Stimulated activated CD8-positive, alpha-beta memory T cell treated with anti-CD3 and anti-CD28 coated beads, Interleukin-7, amount 100 ng/mL, for 24 hours (primary cell): ENCODE data around the gene DMRTC1.
"Not testable (repeated sequence)": the region's sequence is repeated elsewhere in the genome, so short reads cannot be mapped to it uniquely, and the experiment has no call there.

Experiments
- DNase-seq: peaks from one replicate; pipeline ENCODE4 v3.0.0-alpha.2; 2020; ENCODE audit warnings: low read depth

The DMRTC1 gene, protein sequence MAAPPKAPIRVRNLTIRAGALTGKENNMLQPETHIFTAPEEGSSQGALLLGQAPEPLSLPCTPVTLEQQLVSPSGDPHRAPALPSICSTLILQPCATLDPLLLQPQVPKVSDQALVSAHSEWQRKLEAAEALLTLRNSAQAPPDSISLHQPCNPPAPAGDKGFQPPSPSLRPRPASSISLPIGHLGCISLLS

DNA sequence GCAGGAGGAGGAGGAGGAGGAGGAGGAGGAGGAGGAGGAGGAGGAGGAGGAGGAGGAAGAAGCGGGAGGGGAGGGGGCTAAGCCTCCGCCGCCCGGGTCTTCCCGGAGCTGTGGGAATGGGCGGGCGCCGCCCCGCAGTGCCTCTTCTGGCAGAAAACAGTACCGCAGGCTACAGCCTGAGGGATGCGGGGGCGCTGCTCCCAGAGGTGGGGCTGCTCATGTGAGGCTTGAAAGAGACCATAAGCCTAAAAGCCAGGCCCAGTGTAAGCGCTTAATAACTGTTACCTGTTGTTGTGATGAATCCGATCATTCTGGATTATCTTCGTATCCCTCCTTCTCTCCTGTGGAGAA lies at the start of gene DMRTC1:
DMRTC1 (minus strand) TSS at position 19 of the 351 bp plus-strand sequence. CDS start 68,143 bp downstream, outside the sequence.
- DNase-seq = not testable (repeated sequence)

DNA sequence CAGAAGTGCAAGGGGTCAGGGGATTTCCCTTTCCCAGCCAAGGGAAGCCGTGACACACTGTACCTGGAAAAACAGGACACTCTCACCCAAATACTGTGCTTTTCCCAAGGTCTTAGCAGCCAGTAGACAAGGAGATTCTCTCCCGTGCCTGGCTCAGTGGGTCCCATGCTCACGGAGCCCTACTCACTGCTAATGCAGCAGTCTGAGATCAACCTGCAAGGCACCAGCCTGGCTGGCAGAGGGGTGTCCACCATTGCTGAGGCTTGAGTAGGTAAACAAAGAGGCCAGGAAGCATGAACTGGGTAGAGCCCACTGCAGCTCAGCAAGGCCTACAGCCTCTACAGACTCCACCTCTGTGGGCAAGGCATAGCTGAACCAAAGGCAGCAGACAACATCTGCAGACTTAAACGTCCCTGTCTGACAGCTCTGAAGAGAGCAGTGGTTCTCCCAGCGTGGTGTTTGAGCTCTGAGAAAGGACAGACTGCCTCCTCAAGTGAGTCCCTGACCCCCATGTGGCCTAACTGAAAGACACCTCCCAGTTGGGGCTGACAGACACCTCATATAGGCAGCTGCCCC lies 37.3 kb upstream of the DMRTC1 start:
- DNase-seq = not testable (repeated sequence)

DNA sequence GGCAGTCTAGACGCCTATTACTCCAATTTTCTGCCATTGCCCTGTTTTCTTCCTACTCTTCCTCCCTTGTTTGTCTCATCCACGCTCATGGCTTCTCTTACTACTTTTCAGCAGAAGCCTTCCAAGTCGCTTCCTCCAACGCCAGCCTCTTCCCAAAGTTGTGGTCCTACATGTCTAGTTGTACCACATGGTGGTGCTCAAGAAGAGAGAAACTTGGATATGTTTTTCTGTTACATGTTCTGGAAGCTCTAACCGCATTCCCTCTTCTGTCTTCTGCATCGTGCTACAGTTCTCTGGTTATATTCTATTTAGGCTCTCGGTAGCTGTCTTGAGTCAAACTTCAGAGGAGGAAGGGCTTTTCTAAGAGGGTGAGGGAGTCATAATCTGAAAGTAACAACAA lies 31.2 kb upstream of the DMRTC1 start:
- DNase-seq = not testable (repeated sequence)

DNA sequence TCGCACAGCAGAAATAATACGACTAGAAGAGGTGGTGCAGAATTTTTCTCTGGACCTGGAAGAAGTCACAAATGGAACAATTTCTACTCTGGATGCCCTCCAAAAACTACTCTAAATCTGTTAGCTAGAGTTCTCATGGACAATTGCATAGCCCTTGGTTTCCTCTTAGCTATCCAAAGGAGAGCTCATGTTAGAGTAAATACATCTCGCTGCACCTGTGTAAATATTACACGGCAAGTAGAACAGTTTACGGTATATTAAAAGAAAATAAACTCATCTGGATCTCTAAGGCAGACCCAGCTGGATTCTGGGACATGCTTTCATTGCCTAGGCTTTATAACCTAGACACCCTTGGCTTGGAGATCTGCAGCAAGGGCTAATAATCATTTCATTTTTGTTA lies 28.2 kb upstream of the DMRTC1 start:
- not testable (repeated sequence) for DNase-seq

DNA sequence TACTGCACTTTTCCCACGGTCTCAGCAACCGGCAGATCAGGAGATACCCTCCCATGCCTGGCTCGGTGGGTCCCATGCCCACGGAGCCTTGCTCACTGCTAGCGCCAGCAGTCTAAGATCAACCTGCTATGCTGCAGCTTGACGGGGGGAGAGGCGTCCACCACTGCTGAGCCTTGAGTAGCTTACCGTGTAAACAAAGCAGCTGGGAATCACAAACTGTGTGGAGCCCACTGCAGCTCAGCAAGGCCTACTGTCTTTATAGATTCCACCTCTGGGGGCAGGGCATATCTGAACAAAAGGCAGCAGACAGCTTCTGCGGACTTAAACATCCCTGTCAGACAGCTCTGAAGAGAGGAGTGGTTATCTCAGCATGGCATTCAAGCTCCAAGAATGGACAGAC lies 16.3 kb upstream of the DMRTC1 start:
- not testable (repeated sequence) for DNase-seq

DNA sequence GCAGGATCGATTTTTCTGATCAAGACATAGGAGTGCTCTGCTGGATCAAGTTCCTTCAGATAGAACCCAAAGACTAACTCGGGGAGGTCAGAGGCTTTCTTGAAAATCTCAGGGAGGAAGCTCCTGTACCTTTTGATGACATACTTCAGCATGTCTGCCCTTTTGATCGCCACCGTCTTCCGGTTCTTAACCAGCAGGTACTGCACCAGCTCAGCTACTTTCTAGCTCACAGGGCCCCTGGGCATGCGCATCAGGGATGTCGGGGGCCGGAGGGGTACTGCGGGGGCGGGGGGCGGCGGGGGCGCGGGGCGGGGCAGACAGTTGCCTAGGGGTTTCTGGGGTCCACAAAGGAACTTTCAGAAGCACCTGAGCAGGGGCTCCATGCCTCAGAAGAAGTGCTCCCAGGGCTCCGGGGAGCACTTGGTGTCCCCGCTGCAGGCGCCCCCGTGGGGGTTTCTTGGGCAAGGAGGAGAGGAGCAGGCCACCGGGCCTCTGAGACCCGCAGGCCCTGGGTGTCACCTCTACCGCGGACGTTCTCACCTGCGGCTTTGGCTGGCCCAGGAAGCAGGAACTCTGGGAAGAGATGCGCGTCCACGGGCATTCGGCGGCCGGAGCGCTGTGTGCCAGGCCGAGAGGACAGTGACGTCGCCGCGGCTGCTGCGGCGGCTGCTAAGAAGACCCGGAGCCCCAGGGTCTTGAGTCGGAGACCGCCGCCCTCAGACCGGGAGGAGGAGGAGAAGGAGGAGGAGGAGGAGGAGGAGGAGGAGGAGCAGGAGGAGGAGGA lies 410 bp downstream of the DMRTC1 start:
- DNase-seq = not testable (repeated sequence)

DNA sequence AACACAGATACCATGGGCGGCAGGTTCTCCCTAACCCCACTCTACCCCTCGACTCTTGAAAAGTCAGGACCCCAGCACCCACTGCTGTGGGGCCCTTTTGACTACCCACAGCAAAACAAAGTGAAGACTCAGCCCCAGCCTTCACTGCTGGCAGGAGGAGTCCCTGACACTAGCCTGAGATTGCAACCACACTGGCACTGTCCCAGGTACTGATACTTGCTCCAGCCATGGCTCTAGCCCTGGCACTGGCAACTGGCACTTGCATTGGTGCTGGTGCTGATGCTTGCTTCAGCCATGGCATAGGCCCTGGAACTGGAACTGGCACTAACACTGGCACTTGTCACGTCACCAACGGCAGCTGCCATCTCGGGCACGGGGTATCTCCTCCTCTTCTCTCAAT lies 1.4 kb downstream of the DMRTC1 start:
- not testable (repeated sequence) for DNase-seq

DNA sequence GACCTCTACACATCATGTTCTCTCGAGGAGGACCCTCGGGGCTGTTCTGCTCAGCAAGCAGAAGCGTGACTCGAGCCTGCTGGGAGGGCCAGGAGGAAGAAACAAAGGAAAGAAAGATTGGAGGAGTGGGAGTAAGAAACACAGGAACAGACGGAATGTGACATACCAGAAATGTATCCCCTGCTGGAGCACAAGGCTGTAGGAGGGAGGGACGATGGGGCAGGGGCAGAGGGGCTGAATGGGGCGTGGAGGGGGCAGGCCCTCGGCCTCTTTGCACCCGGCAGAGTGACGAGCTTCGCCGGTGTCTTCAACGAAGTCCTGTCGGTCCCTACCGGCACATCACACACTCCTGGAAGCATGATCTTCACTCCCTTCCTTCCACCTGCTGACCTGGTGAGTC lies 5.7 kb downstream of the DMRTC1 start, which contains the start of gene FAM236A:
FAM236A (plus strand) TSS at position 301 of the 400 bp plus-strand sequence; CDS start at position 358, 57 bp downstream.
- not testable (repeated sequence) for DNase-seq

DNA sequence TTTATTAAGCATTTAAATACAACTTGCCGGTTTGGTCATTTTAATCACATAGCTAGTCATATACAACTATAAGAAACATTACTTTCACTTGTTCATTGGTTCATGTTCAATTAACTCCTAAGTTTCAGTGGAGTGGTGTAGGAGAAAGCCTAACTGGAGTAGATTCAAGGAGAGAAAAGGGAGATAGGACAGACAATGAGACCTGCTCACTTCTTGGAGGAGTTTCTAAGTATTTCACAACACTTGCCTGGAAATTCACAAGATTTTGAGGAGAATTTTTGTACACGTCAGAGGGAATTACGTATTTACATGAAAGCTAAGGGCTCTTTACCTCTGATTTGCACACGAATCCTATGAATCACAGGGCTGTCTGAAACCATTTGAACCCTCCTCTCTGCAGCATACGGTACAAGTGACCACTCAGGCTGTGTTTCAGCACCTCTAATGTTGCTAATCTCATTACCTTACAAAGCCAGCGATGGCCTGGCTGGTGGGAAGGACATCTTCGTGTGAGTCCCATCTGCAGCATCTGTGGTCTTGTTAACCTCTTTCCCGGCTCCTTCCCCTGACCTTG lies 6.7 kb downstream of the DMRTC1 start:
- not testable (repeated sequence) for DNase-seq

DNA sequence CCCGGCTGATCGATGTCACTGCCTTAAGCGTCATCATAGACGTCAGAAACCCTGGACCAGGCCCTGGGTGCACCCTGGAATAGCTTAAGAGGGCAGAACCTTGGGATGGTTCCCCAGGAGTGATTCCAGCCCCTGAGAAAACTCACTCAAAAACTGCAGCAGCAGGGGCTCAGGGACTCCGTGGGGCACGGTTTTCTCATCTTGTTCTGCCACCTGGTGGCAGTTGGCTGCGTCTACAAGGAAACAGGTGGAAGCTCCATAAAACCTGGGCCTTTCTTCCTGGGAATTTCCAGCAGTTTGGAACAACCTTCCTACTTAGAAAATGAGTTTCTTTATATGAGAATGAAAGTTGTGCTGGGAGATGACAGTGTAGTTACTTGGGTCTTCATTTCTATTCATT lies 7.2 kb downstream of the DMRTC1 start:
- not testable (repeated sequence) for DNase-seq

DNA sequence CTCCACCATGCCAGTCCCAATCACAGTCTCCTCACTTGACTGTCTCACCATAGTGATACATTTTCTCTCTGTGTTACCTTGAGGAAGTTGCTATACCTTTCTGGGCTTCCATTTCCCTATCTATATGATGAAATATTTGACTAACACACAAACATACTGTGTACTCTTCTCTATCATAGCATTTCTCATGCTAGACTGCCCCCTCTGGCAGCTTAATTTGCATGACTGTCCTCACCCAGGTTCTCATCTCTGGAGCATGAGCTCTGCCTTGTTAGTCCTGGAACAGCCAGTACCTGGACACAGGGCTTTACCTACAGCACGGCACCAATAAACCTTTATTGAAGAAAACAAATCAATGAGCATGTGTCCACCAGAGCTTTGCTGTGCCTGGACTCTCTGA lies 11.4 kb downstream of the DMRTC1 start:
- DNase-seq = not testable (repeated sequence)

DNA sequence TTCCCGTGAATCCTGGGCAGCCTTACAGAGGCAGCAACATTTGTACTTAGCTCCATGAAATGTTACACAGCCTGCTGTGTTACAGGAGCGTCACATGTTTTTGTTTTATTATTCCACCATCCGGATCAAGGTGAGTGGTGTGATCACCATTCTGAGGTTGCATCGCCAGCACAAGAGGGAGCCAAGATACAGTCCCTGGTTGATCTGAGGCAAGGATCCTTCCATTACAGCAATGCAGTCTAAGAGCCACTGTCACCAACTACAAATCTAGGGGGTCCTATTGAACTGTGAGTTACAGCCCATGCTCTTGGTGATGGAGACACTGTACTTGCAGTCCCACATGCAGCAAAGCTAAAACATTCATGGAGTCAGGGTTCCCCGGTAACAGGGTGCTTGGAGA lies 27.5 kb downstream of the DMRTC1 start:
- not testable (repeated sequence) for DNase-seq

DNA sequence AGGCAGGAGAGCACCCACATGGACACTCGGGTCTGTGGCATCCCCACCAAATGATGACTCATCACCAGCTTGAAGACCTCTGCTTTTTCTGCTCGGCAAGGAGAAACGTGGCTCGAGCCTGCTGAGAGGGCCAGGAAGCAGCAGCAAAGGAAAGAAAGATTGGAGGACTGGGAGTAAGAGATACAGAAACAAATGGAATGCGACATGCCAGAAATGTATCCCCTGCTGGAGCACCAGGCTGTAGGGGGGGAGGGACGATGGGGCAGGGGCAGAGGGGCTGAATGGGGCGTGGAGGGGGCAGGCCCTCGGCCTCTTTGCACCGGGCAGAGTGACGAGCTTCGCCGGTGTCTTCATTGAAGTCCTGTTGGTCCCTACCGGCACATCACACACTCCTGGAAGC lies 31.3 kb downstream of the DMRTC1 start, which contains the start of gene FAM236C:
FAM236C (plus strand) TSS at position 301 of the 400 bp plus-strand sequence. CDS start 100 bp downstream, outside the sequence.
- not testable (repeated sequence) for DNase-seq

DNA sequence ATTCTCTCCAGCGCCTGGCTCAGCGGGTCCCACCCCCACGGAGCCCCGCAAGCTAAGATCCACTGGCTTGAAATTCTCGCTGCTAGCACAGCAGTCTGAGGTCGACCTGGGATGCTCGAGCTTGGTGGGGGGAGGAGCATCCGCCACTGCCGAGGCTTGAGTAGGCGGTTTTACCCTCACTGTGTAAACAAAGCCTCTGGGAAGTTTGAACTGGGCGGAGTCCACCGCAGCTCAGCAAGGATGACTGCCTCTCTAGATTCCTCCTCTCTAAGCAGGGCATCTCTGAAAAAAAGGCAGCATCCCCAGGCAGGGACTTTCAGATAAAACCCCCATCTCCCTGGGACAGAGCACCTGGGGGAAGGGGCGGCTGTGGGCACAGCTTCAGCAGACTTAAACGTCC lies 53.9 kb downstream of the DMRTC1 start:
- DNase-seq = not testable (repeated sequence)

DNA sequence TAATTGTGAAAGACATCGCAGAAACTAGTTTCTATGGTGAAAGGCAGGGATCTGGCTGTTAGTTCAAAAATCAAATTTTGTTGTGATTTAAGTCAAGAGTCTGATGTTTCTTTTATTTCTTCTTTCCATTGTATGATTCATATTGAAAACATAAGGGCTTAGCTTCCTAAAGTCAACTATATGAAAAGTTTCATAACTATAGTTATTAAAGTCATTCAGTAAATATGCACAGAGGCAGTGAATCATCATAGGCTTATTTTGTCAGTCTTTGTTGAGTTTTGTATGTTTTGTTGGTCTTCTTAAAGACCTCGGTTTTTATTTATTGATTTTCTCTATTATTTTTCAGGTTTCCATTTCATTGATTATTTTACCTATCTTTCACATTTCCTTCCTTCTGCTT lies 60.7 kb downstream of the DMRTC1 start:
- DNase-seq = not testable (repeated sequence)

DNA sequence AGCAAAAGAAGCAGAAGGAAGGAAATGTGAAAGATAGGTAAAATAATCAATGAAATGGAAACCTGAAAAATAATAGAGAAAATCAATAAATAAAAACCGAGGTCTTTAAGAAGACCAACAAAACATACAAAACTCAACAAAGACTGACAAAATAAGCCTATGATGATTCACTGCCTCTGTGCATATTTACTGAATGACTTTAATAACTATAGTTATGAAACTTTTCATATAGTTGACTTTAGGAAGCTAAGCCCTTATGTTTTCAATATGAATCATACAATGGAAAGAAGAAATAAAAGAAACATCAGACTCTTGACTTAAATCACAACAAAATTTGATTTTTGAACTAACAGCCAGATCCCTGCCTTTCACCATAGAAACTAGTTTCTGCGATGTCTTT lies 106.1 kb downstream of the DMRTC1 start:
- DNase-seq = not testable (repeated sequence)

DNA sequence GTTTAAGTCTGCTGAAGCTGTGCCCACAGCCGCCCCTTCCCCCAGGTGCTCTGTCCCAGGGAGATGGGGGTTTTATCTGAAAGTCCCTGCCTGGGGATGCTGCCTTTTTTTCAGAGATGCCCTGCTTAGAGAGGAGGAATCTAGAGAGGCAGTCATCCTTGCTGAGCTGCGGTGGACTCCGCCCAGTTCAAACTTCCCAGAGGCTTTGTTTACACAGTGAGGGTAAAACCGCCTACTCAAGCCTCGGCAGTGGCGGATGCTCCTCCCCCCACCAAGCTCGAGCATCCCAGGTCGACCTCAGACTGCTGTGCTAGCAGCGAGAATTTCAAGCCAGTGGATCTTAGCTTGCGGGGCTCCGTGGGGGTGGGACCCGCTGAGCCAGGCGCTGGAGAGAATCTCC lies 112.9 kb downstream of the DMRTC1 start:
- not testable (repeated sequence) for DNase-seq
